ENCODE measurements around the gene GOLT1A. TPM values are rescaled to one million over a fixed set of nuclear protein-coding genes. Genes with fewer than 3 reads are reported as not detected.
"Not testable (repeated sequence)": the region's sequence is repeated elsewhere in the genome, so short reads cannot be mapped to it uniquely, and the experiment has no call there.

Gene GOLT1A
- polyA plus RNA-seq, 5 donors = 6.1 to 9.1 (median 7.4) TPM

- no peak for DNase-seq
Measured at GRCh38 chr1:204250428-204251030, 36.7 kb upstream of the GOLT1A start.

- no peak for DNase-seq
Measured at GRCh38 chr1:204249736-204250427, 36.1 kb upstream of the GOLT1A start.

GRCh38 chr1:204248954-204249353 is 35.2 kb upstream of the GOLT1A start:
- DNase-seq = no peak

DNA sequence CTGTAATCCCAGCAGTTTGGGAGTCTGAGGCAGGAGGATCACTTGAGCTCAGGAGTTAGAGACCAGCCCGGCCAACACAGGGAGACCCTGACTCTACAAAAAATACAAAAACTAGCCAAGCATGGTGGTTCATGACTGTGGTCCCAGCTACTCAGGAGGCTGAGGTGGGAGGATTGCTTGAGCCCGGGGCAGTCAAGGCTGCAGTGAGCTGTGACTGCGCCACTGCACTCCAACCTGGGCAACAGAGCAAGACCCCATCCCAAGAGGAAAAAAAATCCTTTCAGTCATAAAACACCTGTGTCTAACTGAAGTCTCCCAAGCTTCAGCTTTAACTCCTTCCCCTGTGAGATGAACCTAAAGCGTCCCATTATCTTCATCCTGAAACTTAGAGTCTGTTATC is 33.1 kb upstream of the GOLT1A start:
- no peak for DNase-seq

DNA sequence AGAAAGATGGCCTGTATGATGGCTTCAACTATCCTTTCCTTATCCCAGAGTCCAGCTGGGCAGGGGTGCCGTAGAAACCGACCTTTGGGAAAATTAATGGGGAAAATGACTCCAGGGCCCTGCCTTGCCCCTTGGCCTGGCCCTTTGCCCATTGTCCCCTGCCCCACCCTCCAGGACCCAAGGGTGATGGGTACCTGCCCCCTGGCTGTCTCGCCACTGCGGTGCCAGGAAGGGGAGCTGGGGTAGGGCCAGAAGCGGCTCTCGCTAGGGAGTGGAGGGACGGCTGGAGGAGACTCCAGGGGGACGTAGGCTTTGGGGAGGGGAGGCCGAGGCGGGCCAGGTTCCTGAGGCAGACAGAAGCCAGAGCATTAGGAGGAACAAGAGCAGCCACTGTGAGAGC is 29.1 kb upstream of the GOLT1A start:
- no peak for DNase-seq

DNA sequence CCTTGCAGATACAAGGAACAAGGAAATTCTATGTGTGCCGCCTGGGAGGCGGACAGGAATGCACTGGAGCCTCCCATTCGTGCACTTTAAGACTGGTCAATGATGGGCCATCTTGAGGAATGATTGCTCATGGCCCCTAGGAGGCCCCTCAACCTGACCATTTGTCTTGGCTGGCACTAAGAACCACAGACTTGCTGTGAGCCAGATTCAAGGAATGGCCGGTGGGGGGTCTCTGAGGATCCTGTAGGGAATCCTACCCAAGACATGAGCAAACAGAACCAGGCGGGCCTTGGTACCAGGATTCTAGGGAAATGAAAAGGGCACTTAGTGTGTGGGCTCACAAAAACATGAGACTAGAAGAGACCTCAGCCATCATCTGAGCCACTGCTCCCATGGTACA is 28.1 kb upstream of the GOLT1A start:
- DNase-seq = no peak

- no peak for DNase-seq
Measured at GRCh38 chr1:204241050-204241449, 27.3 kb upstream of the GOLT1A start.

GRCh38 chr1:204240233-204240632 is 26.4 kb upstream of the GOLT1A start:
- no peak for DNase-seq

- not testable (repeated sequence) for DNase-seq
Measured at GRCh38 chr1:204239401-204239800, 25.6 kb upstream of the GOLT1A start.

DNA sequence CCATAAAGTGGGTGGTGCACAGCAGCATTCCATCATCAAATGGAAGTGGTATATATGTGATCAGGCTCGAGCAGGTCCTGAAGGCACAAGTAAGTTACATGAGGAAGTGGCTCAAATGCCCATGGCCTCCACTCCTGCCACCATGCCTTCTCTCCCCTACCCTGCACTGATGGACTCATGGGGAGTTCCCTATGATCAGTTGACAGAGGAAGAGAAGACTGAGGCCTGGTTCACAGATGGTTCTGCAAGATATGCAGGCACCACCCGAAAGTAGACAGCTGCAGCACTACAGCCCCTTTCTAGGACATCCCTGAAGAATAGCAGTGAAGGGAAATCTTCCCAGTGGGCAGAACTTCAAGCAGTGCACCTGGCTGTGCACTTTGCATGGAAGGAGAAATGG is 24.7 kb upstream of the GOLT1A start:
- not testable (repeated sequence) for DNase-seq

DNA sequence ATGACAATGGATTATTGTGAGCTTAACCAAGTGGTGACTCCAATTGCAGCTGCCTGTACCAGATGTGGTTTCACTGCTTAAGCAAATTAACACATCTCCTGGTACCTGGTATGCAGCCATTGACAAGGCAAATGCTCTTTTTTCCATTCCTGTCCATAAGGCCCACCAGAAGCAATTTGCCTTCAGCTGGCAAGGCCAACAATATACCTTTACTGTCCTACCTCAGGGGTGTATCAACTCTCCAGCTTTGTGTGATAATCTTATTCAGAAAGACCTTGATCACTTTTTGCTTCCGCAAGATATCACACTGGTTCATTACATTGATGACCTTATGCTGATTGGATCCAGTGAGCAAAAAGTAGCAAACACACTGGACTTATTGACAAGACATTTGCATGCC is 23.7 kb upstream of the GOLT1A start:
- DNase-seq = not testable (repeated sequence)

DNA sequence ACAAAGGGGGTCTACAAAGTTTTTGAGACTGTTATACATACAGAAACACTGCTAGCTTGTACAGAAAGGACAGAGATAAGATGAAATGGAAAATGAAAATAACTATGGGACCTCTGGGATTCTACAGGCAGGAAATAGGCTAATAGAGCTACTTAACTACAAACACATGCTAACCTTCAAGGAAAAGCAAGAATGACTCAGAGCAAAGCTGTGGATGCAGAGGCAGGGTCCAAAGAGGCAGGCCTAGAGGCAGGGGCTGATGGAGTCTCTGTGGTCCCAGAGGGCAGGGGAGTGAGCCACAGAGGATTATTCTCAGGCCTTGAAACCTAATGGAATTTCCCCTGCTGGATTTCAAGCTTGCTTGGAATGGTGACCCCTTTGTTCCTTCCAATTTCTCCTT is 18.7 kb upstream of the GOLT1A start:
- no peak for DNase-seq

DNA sequence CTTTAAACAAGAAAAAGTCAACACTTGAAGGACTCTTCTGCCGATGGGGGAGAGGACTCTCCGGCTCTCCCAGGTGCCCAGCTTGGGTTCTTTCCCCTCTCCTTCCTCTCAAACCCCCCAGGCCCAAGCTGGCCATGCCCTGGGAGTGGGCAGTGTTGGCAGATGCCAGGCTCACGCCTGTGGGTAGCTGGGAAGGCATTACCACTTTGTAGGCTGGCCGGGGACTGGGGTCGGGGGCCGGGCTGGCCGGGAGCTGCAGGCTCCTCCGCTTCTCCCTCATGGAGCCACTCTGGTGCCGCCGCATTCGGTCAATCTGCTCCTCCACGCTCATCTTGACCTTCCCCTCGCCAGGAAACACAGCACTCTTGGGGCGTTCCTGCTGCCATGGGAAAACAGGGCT is 16.4 kb upstream of the GOLT1A start:
- no peak for DNase-seq

DNA sequence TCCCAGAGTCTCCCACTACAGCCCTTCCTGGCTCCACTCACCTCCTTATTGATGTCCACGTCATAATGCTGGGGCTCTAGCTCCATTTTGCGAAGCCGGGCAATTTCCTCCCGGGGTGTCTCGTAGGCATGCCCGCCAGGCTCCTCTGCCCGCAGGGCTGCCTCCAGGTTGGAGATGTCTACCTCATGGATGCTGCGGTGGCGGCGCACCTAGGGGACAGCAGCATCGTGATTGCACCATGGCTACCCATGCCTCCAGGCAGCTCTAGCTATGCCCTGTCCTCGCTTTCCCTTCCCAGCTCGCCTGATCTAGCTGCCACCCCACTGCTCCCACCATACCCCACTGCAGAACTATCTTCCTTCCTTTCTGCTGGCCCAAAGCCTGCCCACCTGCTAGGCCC is 15.1 kb upstream of the GOLT1A start:
- DNase-seq = no peak

- no peak for DNase-seq
Measured at GRCh38 chr1:204227996-204228785, 14.4 kb upstream of the GOLT1A start.

DNA sequence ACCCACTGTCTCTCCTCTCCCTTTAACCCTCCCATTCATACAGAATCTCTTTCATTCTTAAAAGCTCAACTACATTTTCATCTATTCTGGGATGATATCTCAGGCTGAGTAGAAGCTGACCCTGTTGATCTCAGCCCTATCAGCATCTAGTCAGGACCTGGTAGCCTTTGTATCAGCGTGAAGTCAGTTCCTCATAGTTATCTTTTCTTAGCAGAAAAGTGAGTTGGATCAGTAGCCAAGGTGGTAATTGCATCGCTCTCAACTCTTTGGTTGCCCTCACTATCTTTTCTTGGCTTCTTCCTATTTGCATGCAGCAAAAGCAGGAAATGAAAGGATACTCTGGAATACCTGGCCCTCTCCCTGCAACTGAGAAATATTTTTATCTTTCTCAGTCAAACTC is 13.6 kb upstream of the GOLT1A start:
- DNase-seq = no peak

- DNase-seq = peak; percentile 26 to 30
Measured at GRCh38 chr1:204225841-204226735, 12.3 kb upstream of the GOLT1A start.

- no peak for DNase-seq
Measured at GRCh38 chr1:204224655-204225054, 10.9 kb upstream of the GOLT1A start.

- DNase-seq = no peak
Measured at GRCh38 chr1:204223129-204223860, 9.5 kb upstream of the GOLT1A start.

DNA sequence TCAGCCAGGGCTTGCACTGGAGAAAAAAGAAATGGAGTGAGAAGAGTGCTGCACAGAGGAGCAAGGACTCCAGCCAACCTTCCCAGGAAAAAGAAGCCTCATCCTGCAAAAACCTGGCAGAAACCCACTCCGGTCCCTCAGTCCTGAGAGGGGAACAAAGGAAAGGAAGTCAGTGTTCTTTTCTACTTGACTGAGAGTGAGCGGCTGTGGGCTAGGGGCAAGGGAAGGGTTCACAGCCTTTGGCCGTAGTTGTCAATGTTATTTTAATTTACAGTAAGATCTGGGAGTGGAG is 8.9 kb upstream of the GOLT1A start:
- DNase-seq = no peak

DNA sequence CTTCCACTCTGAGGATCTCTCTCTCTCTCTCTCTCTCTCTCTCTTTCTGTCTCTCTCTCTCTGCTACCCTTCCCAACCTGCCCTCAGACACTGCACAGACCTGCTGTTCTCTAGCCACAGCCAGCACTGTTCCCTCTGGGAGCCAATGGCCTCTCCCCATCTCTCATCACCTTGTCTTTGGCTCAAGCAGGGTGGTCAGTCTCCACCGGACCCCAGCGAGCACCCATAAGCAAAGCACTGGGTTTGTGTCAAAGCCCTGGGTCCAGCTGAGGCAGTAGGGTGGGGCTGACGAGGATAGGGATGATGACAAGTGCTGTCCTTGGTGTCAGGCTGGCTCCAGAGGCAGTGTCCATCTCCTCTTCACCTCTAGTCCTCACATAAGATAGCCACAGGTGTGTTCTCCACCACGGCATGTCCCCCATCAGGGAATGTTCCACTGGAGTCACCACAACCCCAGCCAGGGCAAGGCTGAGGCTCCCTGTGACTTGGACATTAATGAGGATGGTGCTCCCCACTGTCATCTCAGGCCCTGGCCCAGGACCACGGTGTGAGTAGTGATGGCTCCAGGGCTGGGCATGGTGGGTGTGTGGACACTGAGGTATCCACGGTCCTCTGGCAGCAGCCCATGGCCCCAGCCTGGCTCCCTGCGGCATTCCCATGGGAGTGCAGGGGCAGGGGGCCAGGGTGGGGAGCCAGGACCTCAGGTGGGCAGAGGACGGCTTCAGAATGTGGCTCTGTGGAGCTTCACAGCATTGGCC is 8.4 kb upstream of the GOLT1A start:
- no peak for DNase-seq

All from right lung (tissue), 5 donors.